ENCODE measurements around the gene ELP1. TPM values are rescaled to one million over a fixed set of nuclear protein-coding genes. Genes with fewer than 3 reads are reported as not detected.

The ELP1 gene
- total and polyA plus RNA-seq, 2 of the 4 experiments (the other 2 are of a cell fraction): 20.0 to 43.2 TPM

GRCh38 chr9:108913391-108913790 is 20.5 kb downstream of the ELP1 start:
- in situ Hi-C loops (cut with MboI; ENCODE audit: low sequenced_read_pairs): no loop called here

More at GRCh38 chr9:108913391-108913790, 20.5 kb downstream of the ELP1 start:
- Histone ChIP-seq H2BK20ac (ENCODE audit: low read depth, low read length) (no peak overlapping the region), H4K20me1 (ENCODE audit: insufficient read depth, low read length) (no peaks in the 10 kb centered on the region), H3K9me3 (ENCODE audit: control insufficient read depth, insufficient read depth, low read length) (no peaks in the 10 kb centered on the region), H3K9ac (ENCODE audit: low read depth, low read length) (no peak overlapping the region), H3K14ac (replicated peaks; ENCODE audit: low read depth, low read length) (no peak overlapping the region), H2AFZ (replicated peaks; ENCODE audit: low read length, poor library complexity) (no peak overlapping the region), H3K79me1 (ENCODE audit: low read depth in 1 of 2, low read length in 2 of 2) (no peaks in the 10 kb centered on the region), H3K4me3 (ENCODE audit: insufficient read depth, low read depth, low read length) (no peak overlapping the region), H3K9me1 (ENCODE audit: insufficient read depth, low read length) (no peaks in the 10 kb centered on the region), H3K27me3 (ENCODE audit: control insufficient read depth, insufficient read depth, low read length) (no peaks in the 10 kb centered on the region), H3K27ac (ENCODE audit: insufficient read depth, low read length) (no peak overlapping the region), H3K4me1 (ENCODE audit: control insufficient read depth, insufficient read depth, low read length) (no peaks in the 10 kb centered on the region), H2BK15ac (ENCODE audit: low read depth, low read length) (no peak overlapping the region), H4K91ac (ENCODE audit: insufficient read depth, low read depth, low read length) (no peak overlapping the region), H3K56ac (ENCODE audit: extremely low read depth, insufficient read depth, low read length) (no peak overlapping the region), H2AK5ac (ENCODE audit: low read depth, low read length) (no peak overlapping the region), H3K23ac (ENCODE audit: low read depth, low read length) (no peak overlapping the region), H4K5ac (ENCODE audit: low read depth, low read length) (no peak overlapping the region), H3K18ac (ENCODE audit: low read depth, low read length) (no peak overlapping the region), H2AK9ac (replicated peaks; ENCODE audit: low read depth, low read length, poor library complexity) (no peak overlapping the region), H3K4me2 (ENCODE audit: low read depth, low read length) (no peak overlapping the region), H3K4ac (ENCODE audit: low read depth, low read length) (no peak overlapping the region), H3K36me3 (ENCODE audit: control insufficient read depth, insufficient read depth, low read length) (peaks cover 26% of the 10 kb centered on the region), H2BK120ac (ENCODE audit: low read depth, low read length) (no peak overlapping the region), H4K8ac (ENCODE audit: low read depth in 2 of 2, low read length in 2 of 2) (no peak overlapping the region), H2BK5ac (ENCODE audit: low read depth, low read length, poor library complexity, severe bottlenecking) (no peak overlapping the region)
- intact Hi-C loops (cut with micrococcal nuclease) (no loop called here), dilution Hi-C loops (cut with HindIII; ENCODE audit: low sequenced_read_pairs, unreplicated experiment) (no loop called here)
- DNase-seq (no peak), ATAC-seq (ENCODE audit: low read depth) (no peak)
- WGBS, 2 experiments (ENCODE audit: extremely low coverage in 2 of 2, insufficient read length in 1 of 2): 95% methylated on average over 3 of the region's 5 CpGs; no CpG with 5 or more reads in 1 of the 2 experiments
- POLR2A ChIA-PET (ENCODE audit: unreplicated experiment): no interaction called here
- no TSS peak for BruUV-seq (replicated peaks)
- TF ChIP-seq FOS (IDR thresholded peaks at IDR 0.05; ENCODE audit: low read depth, low read length): no peak
- TF ChIP-seq MXI1 (IDR thresholded peaks at IDR 0.05; ENCODE audit: borderline replicate concordance, low read depth, low read length): no peak
- TF ChIP-seq ELK1 (IDR thresholded peaks at IDR 0.05; ENCODE audit: borderline replicate concordance, low read depth, low read length): no peak
- TF ChIP-seq CTCF (conservative IDR thresholded peaks at IDR 0.05; ENCODE audit: low read depth, low read length): no peak
- TF ChIP-seq MAZ (IDR thresholded peaks at IDR 0.05; ENCODE audit: borderline replicate concordance, low read depth, low read length): no peak
- no peak for TF ChIP-seq POLR2A (IDR thresholded peaks at IDR 0.05; ENCODE audit: low read depth, low read length)
- CTCF ChIA-PET: no interaction called here
